Measurements from ENCODE around the gene SEMA3D.

SEMA3D gene

DNA sequence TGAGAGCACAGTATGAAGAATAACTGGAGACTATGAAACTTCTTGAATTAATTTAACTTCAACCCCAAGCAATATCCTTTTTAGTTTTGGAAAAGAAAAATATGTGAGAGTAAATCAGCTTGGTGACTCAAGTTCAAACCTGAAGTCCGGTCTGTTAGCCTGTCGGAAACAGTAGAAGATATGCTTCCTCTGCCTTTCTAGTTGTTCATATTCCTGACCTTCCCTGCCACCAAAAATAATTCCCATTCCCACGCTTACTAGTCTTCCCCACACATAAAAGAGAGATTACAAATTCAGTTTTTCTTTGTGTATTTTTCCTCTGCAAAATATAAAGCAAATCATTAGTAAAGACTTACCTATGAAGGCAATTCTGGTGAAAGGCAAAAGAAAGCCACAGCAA, 3.6 kb downstream of the SEMA3D start:
- peak in 1 of 3 donors; percentile 13 for DNase-seq

DNA sequence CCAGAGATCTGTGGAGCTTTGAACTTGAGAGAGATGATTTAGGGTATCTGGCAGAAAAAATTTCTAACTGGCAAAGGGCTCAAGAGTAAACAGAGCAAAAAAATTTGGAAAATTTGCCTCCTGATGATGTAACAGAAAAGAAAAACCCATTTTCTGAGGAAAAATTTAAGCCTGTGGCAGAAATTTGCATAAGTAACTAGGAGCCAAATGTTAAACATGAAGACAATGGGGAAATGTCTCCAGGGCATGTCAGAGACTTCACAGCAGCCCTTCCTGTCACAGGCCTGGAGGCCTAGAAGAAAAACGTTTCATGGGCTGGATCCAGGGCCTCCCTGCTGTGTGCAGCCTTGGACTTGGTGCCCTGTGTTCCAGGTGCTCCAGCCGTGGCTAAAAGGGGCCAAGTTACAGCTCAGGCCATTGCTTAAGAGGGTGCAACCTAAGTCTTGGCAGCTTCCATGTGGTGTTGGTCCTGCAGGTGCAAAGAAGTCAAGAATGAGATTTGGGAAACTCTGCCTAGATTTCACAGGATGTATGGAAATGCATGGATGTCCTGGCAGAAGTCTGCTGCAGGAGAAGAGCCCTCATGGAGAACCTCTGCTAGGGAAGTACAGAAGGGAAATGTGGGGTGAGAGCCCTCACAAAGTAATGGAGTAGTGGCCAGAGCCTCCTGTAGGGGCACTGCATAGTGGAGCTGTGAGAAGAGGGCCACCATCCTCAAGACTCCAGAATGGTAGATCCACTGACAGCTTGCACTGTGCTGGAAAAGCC, 8.1 kb downstream of the SEMA3D start:
- DNase-seq, result no peak

- no peak for DNase-seq
These were observed 9.5 kb downstream of the SEMA3D start for GRCh38 chr7:85177316-85177715.

GRCh38 chr7:85176197-85176596, 10.7 kb downstream of the SEMA3D start:
- DNase-seq, result no peak

DNA sequence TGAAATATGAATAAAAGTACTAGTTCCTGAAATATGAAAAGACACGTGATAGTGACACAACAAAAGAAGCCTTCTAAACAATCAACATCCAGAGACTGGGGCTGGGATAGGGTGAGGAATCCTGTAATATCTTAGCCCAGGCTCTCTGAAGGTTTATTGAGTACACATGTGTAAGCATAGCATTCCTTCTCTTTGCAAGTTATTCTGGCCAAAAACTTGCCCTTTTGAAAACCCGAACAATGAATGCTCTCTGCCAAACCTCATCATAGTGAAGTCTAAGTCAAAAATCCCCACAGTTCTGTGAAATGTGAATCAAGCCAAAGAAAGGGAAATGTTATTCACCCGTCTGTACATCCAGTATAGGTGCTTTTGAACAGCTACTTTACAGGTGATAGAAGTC, 11.6 kb downstream of the SEMA3D start:
- DNase-seq, result no peak

DNA sequence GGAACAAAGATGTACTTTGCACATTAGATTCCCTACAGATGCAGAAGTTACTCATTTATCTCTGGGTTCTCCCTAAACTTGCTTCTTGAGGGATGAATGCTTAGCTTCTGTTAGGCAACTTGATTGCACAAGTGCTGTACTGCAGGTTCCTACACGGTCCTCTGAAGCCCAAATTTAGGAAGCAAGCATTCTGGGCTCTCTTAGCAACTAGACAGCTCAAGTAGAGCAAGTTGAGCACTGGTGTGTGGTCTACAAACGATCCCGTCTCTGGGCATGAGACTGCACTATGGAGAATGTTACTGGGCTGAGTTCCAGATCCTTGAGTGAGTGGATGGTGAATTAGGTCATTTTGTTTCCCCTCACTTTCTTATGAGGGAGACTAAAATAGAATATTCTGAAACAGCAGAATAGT, 14.3 kb downstream of the SEMA3D start:
- peak in 2 of 3 donors; percentile 1 to 26 for DNase-seq

GRCh38 chr7:85167636-85168035, 19.2 kb downstream of the SEMA3D start:
- no peak for DNase-seq

DNA sequence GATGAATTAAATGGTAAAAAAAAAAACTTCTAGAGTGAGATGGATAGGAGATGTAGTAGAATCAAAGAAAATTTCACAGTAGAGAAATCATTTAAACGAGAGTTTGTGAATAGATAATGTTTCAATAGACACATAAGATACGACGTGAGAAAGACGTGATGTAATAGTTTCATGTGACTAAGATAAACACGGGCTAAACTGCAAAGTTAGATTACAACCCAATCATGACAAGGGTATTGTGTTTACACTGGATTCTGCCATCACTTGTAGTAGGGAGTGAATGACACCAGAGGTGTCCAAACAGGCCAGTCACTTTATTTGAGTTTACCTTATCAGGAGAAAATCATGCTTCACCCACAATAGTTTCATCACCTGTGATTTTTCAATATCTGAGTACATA, 21.6 kb downstream of the SEMA3D start:
- no peak for DNase-seq

GRCh38 chr7:85164376-85164775, 22.5 kb downstream of the SEMA3D start:
- DNase-seq, result no peak

- no peak for DNase-seq
These were observed 24.1 kb downstream of the SEMA3D start for GRCh38 chr7:85162721-85163120.

GRCh38 chr7:85160223-85160622, 26.6 kb downstream of the SEMA3D start:
- DNase-seq, result peak; percentile 17 to 57 (median 50)

GRCh38 chr7:85159003-85159402, 27.9 kb downstream of the SEMA3D start:
- DNase-seq, result no peak

DNA sequence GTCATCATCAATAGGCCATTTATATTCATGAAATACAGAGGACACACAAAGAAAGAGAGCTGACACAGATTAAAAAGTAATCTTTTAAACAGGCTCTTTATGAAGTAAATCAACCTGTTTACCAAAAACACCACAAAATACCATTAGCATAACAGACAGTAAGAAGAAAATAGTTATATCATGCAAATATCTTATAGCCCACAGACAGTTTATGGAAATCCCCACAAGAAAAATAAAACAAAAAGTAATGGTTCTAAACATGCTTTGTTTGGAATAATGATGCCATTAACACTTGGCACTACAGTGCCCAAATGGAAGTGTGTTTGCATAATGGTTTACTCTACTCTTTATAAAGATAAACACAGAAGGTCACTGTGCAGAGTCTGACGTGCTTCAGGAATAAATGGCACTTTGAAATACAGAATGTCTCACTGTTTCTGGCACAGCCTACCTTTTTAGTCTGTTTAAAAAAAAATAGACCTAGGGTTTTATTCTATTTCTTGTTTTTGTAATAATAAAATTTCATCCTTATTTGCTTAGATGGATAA, 30.1 kb downstream of the SEMA3D start:
- DNase-seq, result no peak

DNA sequence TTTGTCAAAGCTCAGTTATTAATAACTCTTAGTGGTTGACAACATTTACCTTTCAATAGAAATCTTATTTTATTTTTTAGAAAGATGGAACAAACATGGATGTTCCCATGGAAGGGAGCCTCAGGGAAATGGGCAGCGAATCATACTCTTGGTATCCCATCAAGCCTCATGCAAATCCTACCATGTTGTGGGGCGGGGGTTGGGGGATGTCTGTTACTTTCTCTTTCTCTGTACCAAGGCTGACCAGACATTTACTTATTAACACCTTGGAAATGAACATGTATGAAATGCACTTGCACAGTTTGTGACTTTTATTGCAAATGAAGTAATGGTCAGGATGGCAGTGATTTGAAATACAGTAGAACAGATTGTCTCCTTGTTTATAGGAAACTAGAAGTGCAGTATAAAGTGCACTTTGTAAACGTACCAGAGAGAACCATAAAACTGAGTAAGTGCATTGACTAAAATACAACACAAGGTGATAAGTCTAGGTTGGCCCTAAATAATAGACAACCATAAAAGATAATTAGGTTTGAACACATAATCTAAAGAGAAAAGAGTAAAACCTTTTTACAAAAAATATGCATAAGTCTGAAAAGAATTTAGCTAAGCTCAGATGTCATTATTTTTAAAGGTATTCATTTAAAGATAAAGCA, 32.4 kb downstream of the SEMA3D start:
- no peak for DNase-seq

DNA sequence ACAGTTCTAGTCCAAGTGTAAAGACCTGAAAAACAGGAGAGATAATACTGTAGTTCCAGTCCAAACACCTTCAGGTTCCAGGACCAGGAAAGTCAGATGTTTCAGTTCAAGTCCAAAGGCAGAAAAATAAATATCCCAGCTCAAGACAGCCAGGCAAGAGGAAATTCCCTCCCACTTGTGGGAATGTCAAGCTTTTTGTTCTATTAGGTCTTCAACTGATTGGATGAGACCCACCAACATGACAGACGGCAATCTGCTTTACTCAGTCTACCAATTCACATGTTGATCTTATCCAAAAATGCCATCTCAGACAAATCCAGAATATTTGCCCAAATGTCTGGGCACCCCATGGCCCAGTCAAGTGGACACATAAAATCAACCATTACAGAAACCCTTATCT, 33.1 kb downstream of the SEMA3D start:
- DNase-seq, result no peak

DNA sequence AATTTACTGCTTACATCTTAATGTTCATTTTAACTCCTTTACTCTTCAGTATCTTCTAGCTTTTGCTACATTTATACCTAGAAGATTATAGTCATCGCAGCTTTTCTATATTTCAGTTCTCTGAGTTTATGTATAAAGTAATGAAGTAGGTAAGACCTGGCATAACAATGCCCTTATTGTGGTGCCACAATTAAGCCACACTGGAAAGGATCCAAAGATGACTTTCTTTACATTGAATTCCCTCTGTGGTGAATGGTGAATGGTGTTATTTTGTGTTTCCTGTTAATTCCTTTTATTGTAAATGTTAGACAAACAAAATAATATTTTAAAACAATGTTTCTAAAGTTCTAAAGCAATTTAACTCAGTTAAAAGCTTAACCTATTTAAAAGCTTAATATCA, 36.2 kb downstream of the SEMA3D start:
- DNase-seq, result no peak

- DNase-seq, result no peak
These were observed 42.1 kb downstream of the SEMA3D start for GRCh38 chr7:85144771-85145170.

DNA sequence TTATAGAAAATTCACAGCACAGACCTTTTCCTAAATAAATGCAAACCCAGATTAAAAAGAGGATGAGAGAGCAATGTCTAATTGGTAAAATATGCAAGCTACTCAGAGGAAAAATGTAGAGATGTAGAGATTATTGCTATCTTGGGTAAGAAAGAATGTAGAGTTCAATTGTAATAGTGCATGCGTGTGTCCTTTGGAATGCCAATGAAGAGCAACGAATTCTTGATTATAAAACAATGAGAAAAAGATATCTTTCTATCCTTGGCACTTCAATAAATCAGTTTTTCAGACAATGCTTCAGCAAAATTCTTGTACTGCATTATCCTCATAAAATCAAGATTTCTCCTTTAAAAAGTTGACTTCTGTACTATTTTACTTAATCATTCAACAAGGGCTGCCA, 50.9 kb downstream of the SEMA3D start:
- no peak for DNase-seq

GRCh38 chr7:85133560-85133959, 53.3 kb downstream of the SEMA3D start:
- DNase-seq, result no peak

DNA sequence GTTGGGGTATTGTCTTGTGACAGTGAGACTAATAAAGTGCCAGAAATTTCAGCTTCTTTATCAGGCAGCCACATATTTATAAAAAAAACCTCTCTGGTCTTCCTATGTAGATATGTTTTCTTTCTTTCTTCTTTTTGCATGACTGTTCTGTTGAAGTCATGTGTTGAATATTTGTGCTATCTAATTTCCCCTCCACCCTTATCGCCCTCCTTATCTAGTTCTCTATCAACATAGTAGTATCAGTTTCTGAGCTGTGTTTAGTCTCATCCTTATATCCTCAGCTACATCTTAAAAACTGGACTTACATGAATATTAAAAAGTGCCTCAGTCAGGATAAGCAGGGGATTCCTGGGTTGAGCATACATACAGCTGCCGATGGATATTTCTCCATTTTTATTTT, 53.9 kb downstream of the SEMA3D start:
- no peak for DNase-seq

- DNase-seq, result no peak
These were observed 56.2 kb downstream of the SEMA3D start for GRCh38 chr7:85130702-85131101.

DNA sequence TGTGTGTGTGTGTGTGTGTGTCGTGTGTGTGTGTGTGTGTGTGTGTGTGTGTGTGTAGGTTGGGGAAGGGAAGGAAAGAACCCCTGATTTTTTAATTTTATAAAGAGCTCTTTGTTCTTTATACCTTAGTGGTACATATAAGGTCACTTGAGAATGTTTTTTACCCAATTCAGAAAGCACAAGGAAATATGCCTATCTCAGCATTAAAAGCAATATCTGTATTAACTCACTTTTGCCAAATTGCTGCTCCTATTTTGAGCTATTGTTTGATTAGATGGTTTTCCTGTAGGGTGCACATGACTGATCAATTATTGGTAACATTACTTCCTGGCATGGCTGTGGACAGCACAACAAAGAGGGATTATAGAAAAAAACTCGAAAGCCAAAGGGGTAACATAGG, 60.5 kb downstream of the SEMA3D start:
- DNase-seq, result no peak

DNA sequence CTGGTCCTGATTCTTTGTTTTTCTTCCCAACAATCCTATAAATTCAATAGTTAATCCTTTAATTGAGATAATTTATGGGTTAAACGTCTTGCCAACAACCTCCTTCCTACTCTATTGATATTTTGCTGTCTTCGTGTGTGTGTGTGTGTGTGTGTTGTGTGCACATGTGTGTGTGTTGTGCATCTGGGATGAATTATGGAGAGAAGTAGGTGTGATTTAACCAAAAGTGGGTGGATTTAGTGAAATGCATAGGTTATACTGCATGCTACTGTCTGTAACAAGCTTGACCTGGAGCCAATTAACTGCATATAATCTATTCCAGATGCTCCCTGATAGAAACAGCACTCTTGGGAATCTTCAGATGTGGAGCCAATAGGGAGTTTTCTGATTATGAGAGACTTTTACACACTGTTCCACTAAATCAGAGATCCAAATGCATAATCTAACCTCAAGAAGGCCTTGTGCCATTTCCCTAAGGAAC, 61.2 kb downstream of the SEMA3D start:
- DNase-seq, result no peak

DNA sequence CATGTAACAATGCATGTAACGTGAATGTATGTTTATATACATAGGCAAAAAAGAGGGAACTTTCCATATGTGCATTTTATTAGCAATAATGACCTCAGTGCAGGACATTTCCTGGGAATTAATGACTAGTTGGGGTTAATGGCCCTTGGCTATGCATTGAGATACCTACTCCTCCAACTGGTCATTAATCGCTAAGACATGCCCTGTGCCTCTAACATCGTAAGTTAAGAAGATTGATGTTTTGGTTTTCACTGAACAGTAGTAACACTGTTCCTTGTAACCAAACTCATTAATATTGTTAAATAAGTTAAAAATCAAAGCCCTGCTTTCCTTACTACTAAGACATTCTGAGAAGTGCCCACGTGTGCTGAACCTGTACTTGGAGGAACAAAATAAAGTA, 61.7 kb downstream of the SEMA3D start:
- no peak for DNase-seq
